Testis (tissue), 2 donors: ENCODE results near the gene FGF5.

Experiments used
- POLR2A ChIP-seq: fragments of 450-650 bp; IDR thresholded peaks from one replicate; pipeline ENCODE4 v1.6.1; 2017; ENCODE audit warnings: antibody characterized with exemption, mild to moderate bottlenecking, moderate library complexity
- TF ChIP-seq, protein P1 (sequence below), 3 experiments: fragments of 450-650 bp in 2 of 3; fragments of 200-600 bp in 1 of 3; sonication (generic) in 1 of 3; IDR thresholded peaks; one replicate each; pipeline ENCODE4 v1.5.1; 2016 to 2019; ENCODE audit warnings: antibody characterized with exemption in 3 of 3, mild to moderate bottlenecking in 2 of 3, moderate library complexity in 1 of 3

- TF ChIP-seq POLR2A: no peak
- TF ChIP-seq, protein P1, sequence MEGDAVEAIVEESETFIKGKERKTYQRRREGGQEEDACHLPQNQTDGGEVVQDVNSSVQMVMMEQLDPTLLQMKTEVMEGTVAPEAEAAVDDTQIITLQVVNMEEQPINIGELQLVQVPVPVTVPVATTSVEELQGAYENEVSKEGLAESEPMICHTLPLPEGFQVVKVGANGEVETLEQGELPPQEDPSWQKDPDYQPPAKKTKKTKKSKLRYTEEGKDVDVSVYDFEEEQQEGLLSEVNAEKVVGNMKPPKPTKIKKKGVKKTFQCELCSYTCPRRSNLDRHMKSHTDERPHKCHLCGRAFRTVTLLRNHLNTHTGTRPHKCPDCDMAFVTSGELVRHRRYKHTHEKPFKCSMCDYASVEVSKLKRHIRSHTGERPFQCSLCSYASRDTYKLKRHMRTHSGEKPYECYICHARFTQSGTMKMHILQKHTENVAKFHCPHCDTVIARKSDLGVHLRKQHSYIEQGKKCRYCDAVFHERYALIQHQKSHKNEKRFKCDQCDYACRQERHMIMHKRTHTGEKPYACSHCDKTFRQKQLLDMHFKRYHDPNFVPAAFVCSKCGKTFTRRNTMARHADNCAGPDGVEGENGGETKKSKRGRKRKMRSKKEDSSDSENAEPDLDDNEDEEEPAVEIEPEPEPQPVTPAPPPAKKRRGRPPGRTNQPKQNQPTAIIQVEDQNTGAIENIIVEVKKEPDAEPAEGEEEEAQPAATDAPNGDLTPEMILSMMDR (IDR thresholded peaks at IDR 0.05): no peak
Observed at GRCh38 chr4:80301884-80302283, 35.4 kb downstream of the FGF5 start.
